Endothelial cell of hepatic sinusoid (primary cell): Measurements from ENCODE around the gene MYNN.

ENCODE experiments used
- in situ Hi-C: cut with HindIII; loops from 2 replicates; pipeline ENCODE4 v1.10.0; 2017; ENCODE audit warnings: low sequenced_read_pairs

MYNN gene

DNA sequence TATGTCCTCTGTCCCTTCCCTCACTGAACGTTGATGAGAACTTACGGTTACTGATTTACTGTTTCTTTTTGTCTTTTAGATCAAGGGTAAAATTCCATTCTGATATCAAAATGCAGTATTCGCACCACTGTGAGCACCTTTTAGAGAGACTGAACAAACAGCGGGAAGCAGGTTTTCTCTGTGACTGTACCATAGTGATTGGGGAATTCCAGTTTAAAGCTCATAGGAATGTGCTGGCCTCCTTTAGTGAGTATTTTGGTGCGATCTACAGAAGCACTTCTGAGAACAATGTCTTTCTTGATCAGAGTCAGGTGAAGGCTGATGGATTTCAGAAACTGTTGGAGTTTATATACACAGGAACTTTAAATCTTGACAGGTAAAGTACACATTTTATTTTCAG lies 990 bp downstream of the MYNN start:
- in situ Hi-C loops = no loop called here

DNA sequence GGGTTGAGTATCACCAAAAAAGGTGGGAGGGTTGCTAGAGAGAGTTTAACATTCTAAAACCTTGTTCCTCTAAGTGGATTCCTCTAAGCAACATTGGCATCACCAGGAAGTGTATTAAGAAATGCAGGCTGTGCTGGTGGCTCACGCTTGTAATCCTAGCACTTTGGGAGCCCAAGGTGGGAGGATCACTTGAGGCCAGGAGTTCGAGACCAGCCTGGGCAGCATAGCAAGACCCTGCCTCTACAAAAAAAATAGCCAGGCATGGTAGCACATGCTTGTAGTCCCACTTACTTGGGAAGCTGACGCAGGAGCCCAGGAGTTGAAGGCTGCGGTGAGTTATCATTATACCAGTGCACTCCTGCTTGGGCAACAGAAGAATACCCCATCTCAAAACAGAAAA lies 4.6 kb downstream of the MYNN start:
- in situ Hi-C loops = no loop called here

DNA sequence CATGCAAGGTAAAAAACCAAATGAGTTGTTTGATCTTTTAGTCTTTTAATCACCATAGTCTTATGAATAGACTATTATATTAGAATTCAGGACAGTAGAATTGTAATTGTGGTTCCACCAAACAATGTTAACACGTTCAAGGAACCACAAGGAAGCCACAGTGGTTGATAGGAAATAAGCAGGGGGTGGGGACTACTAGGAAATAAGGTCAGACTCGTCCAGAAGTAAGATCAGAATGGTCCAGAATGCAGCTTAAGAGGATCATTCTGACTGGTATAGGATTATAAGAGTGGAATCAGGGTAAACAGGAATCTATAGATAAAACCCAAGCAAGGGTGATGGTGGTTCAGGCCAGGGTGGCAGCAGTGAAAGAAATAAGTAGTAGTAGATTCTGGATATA lies 7.5 kb downstream of the MYNN start:
- in situ Hi-C loops = no loop called here

DNA sequence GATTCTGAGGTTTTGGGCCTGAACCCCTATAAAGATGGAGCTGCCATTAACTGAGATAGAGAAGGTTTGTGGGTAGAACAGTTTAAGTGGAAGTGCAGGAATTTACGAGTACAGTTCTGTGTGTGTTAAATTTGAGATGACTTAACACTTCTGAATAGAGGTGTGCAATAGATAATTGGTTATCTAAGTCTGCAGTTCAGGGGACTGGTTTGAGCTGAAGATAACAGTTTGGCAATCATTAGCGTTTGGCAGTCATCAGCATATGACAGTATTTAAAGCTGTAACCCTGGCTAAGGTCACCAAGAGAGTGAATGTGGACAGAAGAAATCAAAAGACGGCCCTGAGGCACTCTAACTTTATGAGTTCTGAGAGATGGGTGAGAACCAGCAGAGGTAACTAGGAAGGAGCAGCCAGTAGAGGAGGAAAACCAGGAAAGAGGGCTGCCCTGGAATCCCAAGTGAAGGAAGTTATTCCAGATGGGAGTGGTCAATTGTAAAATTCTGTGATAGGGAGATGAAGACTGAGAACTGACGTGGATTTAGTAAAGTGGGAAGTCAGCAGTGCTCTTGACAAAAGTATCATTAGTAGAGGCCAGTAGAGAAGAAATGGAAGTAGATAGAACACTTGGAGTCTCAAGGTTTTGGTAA lies 8.1 kb downstream of the MYNN start:
- in situ Hi-C loops = no loop called here

DNA sequence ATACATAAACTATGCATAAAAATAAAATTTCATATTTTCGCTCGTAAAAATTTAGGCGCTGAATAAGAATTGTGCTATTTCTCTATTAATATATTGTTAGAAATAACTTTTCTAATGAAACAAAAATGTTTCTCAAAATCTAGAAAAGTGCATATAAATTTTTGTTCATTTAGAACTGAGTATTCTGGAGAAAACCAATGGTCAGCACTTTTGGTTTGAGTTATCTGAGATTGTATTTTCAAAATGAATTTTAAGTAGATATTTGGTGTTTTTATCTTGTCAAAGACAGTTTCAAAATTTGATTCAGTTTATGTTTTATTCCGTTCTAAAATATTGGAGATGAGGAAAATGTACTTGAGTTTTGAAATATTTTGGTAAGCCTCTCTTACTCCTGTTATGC lies 13.9 kb downstream of the MYNN start:
- in situ Hi-C loops = no loop called here

DNA sequence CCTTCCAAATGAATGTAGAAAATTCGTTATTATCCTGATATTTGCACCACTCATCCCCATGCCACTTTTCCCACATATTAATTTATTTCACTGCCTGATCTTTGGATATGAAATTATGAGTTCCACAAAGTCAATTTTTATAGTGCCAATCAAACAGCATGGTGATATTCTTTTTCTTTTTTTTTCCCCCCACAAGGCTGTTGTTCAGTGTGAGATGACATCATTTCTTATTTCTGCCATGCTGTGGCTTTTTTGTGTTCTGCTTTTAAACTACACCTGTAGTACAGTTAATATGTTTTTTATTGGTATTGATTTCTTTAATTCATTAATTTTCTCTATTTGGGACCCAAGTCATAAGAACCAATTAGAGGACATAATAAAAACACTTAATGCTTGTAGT lies 14.6 kb downstream of the MYNN start:
- in situ Hi-C loops = no loop called here

DNA sequence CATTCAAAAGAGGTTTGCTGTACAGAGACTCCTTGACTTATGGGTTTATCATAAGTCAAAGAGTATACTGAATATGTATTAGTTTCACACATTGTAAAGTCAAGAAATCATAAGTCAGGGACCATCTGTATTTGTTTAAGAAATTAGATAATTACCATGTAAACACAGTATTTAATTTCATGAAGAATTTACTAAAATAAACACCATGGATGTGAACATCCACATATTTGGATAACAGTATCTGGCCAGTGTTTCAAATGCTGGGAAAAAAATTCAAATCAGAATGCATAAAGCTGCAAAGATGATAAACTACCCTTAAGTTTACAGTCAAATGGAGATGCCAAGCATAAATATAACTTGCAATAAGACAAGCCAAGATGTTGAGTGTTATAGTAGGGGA lies 17.0 kb downstream of the MYNN start:
- in situ Hi-C loops = no loop called here

DNA sequence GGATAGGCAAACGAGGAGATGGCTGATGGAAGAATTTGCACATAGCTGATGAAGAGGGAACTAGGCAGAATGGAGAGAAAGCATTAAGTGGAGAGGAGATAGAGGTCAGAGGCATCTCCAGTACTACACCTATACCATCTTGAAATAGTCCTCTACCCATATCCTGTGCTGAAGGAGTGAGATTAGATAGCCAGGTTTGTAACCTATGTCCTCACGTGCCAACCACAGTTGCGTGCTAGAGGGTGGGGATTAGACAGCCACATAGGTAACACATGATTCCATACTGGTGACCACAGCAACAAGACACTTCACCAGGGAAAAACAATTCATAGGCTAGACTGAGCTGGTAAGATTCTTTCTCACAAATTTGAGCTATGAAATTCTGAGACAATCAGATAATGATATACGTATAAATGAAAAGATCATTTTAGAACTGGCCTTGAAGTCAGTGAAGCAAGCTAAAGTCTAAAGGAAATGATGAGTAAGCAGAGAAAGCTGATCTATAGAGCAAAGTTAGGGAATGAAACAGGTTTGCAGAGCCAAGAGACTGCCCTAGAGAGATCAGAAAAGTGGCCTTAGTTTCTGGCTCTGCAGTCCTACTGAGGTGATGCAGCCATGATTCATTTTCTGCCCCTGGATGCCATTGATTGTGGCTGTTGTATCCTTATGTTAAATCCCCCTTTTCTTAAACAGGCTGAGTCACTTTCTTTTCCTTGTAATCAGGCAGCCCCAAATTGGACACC lies 17.7 kb downstream of the MYNN start:
- in situ Hi-C loops = no loop called here

DNA sequence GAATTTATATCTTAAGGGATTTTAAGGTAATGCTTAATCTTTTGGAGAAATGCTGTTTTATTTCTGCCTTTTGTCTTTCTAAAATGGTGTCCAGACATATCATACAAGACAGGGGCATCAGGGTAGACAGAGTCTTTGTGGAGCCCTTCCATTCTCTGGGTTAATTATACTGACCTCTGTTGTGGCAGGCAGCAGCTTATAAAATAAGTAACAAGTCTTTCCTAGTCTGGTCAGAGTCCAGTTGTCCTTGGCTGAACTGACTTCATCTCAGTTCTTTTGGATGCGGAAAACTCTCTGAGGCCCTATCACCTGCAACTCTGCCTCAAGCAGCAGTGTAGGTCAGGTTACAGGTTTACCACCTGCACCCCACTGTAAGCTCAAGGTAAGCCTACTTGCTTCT lies 19.2 kb downstream of the MYNN start:
- in situ Hi-C loops = no loop called here

DNA sequence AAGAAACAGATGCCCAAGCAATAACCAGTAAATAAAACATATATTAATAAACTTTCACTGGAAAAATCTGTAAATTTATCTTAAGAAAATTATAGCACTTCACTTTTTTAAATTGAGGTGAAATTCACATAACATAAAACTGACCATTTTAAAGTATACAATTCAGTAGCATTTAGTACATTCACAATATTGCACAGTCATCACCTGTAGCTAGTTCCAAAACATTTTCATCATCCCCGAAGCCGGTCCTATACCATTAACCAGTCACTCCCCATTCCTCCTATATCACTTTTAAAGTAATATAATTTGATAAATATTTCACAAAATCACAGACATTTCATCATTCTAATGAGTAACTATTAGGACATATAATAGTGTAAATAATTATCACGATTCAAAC lies 31.5 kb downstream of the MYNN start:
- in situ Hi-C loops = no loop called here

DNA sequence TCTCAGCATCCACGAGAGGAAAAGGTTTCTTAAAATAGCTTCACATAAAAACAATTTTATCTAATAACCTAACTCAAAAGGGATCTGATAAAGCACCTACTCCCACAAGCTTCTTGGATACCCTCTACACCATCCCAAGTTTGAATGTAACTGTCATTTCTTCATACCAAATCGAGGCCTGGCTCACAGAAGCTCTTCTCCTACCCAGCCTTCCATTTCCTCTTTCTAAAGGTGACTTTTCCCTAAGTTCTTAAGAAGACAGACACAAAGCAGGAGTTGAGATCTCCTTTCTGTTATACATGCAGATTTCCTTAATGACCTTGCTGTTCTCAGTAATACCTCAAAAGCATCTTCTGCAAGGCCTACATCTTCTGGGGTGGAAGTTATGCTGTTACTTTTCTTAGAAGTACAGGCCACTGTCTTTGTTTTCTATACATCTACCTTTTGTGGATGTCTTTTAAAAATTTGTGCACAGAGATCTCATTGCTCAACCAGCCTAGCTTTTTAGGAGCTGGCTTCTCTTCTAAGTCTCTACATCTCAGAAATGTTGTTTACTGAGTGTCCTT lies 36.1 kb downstream of the MYNN start:
- in situ Hi-C loops = no loop called here

DNA sequence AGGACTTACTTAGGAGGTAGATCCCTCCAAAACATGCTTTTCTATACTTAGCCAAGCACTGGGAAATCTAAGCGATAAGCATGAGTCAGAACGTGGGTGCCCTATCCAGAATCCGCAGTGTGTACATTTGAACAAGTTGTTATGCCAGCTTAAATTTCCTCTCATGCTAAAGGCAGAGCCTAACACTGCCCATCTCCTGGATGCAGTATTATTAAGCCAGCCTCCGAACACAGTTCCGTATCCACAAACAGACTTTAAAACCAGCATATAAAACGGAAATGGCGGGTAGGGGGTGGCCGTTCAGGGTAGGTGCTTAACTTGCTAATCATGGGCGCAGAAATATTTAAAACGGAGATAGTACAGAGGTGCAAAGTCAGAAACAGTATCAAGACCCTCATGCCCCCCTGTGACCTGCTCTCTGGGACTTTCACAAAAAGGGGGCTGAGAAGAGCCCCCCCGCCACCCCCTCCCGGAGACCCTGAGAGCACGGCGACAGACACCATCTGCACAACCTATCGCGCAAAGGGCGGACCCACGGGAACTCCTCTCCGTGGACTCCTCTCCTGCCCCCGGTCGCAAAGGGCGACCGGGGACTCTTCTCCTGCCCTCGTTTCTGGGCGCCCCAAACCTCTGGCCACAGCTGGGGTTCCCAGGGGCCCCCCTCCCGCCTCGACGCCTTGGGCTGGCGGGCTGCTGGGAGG lies 38.6 kb downstream of the MYNN start:
- in situ Hi-C loops = no loop called here

DNA sequence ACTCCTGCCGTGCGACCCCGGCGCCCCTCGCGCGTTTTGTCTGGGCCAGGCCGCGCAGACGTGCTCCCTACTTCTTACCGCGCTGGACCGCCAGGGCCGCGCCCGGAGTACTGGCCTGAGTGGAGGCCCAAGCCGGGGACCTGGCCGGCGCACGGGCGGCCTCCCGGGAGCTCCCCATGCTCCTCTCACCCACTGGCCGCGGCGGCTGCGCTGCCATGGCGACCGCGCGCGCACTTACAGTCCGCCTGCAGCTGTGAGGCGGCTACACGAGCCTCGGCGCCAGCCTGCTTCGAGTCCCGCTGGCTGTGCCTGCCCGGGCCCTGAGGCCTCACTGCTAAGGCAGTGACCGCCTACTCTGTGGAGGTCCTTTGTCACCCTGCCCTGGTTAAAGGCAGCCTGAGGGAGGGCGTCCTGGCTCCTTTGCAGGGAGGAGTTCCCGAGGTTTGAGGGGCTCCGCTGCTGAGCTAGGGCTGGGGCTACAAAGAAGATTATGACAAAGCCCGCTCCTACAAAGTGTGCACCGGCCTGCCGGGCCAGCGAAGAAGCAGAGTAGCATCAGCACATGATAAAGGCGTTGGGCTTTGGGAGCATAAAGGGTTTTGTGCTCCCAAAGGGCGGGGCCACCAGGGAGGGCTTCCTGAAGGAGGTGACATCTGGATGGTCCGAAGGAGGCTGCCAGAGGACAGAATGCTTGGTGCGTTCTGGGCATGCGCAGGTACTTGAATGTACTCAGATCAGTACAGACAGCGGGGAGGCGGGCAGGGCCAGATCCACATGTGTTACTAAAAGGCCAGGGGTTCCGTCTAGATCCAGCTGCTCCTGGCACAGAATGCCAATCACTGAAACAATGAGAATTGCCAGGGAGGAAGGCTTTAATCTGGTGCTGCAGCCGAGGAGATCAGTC lies 39.4 kb downstream of the MYNN start, which contains the start of the genes LRRC34 and LRRIQ4:
TSS of gene LRRC34 (minus strand) at position 573 of the 904 bp plus-strand sequence. CDS start at position 217, 356 bp downstream.
TSS of gene LRRIQ4 (plus strand) at position 539 of the 904 bp plus-strand sequence. CDS start 9,052 bp downstream, outside the sequence.
- in situ Hi-C loops = no loop called here

DNA sequence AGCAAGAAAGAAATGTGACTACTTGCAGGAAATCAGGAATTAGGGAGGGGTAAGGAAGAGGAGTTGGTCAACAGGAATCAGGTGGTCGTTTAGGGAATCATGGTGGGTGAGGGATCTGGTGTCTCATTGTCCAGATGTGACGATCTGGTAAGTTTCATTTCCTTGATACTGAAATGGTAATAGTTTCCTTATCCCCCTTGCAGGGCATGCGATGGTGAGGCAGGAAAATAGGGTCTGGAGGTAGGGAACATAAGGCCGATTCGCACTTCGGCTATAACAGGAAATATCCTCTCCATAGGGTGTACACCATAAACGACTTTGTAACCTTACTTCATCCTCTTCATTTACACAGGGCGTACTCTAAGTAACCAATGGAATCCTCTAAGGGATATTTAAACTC lies 40.1 kb downstream of the MYNN start:
- in situ Hi-C loops = no loop called here

DNA sequence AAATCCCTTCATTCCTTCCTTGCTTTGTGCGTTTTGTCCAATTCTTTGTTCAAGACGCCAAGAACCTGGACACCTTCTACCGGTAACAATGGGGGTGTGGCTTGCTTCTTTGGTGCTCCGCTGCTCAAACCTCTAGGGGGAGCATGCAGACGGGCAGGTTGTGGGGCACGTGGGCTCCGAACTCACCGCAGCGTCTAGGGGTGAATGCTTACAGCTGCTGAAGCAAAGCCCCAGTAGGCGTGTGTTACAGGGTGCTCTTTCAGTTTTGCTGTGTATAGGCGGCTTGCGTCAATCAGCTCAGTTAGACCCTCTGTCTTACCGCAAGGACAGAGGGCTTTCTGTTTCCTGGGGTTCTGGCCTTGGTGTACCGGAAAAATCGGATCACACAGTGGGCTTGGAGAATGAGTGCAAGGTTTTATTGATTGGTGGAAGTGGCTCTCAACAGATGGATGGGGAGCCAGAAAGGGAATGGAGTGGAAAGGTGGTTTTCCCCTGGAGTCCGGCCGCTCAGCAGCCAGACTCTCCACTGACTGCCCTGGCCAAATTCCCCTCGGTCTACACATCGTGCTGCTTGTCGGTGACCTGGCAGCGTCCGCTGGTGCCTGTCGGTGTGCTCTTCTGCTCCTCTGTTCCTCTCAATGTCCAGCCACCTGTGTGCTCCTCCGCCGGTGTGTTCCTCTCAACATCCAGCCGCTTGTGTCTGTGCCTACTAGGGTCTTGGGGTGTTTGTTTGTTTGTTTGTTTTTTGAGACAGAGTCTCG lies 40.7 kb downstream of the MYNN start:
- in situ Hi-C loops = no loop called here

DNA sequence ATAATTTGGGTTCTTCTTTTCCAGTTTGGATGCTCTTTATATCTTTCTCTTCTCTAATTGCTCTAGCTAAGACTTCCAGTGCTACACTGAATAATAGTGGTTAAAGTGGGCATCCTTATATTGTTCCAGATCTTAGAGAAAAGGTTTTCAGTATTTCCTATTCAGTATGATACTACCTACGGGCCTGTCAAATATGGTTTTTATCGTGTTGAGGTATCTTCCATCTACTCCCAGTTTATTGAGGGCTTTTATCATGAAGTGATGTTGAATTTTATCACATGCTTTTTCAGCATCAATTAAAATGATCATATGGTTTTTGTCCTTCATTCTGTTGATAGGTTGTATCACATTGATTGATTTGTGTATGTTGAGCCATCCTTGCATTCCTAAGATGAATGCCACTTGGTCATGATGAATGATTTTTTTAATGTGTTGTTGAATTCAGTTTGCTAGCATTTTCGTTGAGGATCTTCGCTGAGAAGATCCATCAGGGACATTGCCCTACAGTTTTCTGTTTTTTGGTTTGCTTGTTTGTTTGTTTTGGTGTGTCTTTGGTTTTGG lies 42.5 kb downstream of the MYNN start:
- in situ Hi-C loops = no loop called here

DNA sequence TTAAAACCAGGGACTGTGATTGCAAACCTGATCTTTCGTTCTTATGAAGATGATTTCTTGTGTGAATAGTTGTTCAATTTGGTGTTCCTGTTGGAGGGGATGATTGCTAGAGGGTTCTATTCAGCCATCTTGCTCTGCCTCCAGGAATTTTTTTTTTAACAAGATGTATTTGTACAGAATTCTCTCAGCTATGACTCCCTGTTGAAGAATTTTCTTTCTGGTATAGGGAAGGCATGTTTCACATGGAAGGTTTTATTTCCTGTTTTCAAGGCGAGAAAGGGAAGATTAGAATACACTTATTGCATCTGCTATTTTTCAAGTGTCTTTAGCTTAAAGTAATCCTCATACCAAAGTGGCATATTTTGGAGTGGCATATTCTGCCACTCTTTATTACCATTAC lies 45.1 kb downstream of the MYNN start:
- in situ Hi-C loops = no loop called here

DNA sequence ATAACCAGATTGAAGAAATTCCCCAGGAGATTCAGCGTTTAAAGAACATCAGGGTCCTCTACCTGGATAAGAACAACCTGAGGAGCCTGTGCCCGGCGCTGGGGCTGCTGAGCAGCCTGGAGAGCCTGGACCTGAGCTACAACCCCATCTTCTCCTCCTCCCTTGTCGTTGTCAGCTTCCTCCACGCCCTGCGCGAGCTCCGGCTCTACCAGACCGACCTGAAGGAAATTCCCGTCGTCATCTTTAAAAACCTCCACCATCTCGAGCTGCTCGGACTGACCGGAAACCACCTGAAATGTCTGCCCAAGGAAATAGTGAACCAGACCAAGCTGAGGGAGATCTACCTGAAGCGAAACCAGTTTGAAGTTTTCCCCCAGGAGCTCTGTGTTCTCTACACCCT lies 48.9 kb downstream of the MYNN start:
- in situ Hi-C loops = no loop called here

DNA sequence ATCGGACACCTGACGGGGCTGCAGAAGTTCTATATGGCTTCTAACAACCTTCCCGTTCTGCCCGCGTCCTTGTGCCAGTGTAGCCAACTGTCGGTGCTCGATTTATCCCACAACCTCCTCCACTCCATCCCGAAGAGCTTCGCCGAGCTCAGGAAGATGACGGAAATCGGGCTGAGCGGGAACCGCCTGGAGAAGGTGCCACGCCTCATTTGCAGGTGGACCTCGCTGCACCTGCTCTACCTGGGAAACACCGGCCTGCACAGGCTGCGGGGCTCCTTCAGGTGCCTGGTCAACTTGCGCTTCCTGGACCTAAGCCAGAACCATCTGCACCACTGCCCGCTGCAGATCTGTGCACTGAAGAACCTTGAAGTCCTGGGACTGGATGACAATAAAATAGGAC lies 49.3 kb downstream of the MYNN start:
- in situ Hi-C loops = no loop called here

DNA sequence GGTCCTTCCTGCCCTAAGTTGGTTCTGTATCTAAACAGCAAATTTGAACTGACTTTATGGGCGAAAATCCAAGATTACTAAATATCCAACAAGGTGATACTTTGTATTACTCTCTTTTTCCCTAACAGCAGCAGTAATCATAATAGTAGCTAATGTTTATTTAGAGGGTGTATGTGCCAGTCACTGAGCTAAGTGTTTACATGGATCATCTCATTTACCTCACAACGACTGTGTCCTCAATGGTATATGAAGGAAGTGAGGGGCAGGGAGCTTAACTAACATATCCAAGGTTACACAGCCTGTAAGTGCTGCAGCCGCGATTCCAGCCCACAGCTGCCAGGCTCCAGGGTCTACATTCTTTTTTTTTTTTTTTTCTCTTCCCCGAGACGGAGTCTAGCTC lies 49.8 kb downstream of the MYNN start:
- in situ Hi-C loops = no loop called here
